HCT116 (cell line): ENCODE measurements around the gene ATXN1. TPM values are rescaled to one million over a fixed set of nuclear protein-coding genes. Genes with fewer than 3 reads are reported as not detected.

Source experiments
- ATAC-seq: fragments of 200-7000 bp; cut with Tn5 transposase; 2 replicates; pipeline ENCODE4 v1.9.1; 2020; ENCODE audit warnings: mild to moderate bottlenecking, moderate library complexity
- BruUV-seq: library from RNA; stranded (reverse); fragments of 400-500 nt; replicated peaks from 2 replicates; lab custom pipeline; 2021; lab: Mats Ljungman, UMichigan
- CTCF ChIA-PET: fragments of 300-600 bp; sonication (Branson Sonifier 250); formaldehyde crosslinking; loops from one replicate; lab custom pipeline; 2021; ENCODE audit warnings: antibody characterized with exemption; lab: Charles Lee
- POLR2A ChIA-PET: fragments of 300-600, 350-600 bp; sonication (Branson Sonifier 250); formaldehyde crosslinking; loops from one replicate; lab custom pipeline; 2021; ENCODE audit warnings: antibody characterized with exemption; lab: Charles Lee
- RAD21 ChIA-PET, 2 experiments: fragments of 300-600 bp; sonication (Branson Sonifier 250); formaldehyde crosslinking; loops; one replicate each; lab custom pipeline; 2023; ENCODE audit warnings: low total read pairs in 2 of 2; ENCODE audit not compliant: uncharacterized antibody in 2 of 2, unreplicated experiment in 2 of 2, low non-redundant PET in 1 of 2; lab: Charles Lee
- DNase-seq: peaks from one replicate; pipeline ENCODE4 v3.0.0-alpha.2; 2010; ENCODE audit warnings: low read depth, low spot score
- H2AFZ ChIP-seq: fragments of 200-600 bp; shearing (Covaris generic), sonication (generic); 2 replicates; pipeline ENCODE4 v1.6.1; 2017; ENCODE audit warnings: low read depth, mixed run types, mixed read lengths, antibody characterized with exemption, low read length; ENCODE audit not compliant: poor library complexity, severe bottlenecking
- H3K27ac ChIP-seq: 2 replicates; pipeline ENCODE4 v1.5.1; 2012; ENCODE audit warnings: low read depth, low read length
- H3K27me3 ChIP-seq: fragments of 200-600 bp; sonication (generic); 2 replicates; pipeline ENCODE4 v1.6.1; 2016; ENCODE audit warnings: mixed run types, low read length, mixed read lengths; ENCODE audit not compliant: insufficient read depth
- H3K36me3 ChIP-seq, 2 experiments: fragments of 200-500 bp in 1 of 2; fragments of 200-600 bp in 1 of 2; sonication (Bioruptor generic) in 1 of 2; sonication (generic) in 1 of 2; 2 replicates each; pipeline versions ENCODE4 v1.5.1 to v1.6.1; 2014 to 2016; ENCODE audit warnings: low read length in 2 of 2, inconsistent platforms in 1 of 2, mixed read lengths in 1 of 2, mixed run types in 1 of 2; ENCODE audit not compliant: insufficient read depth in 2 of 2, control insufficient read depth in 1 of 2
- H3K4me1 ChIP-seq, 2 experiments: fragments of 200-600 bp in 1 of 2; sonication (generic) in 1 of 2; 2 replicates each; pipeline versions ENCODE4 v1.5.1 to v1.6.1; 2012 to 2017; ENCODE audit warnings: low read length in 2 of 2, inconsistent platforms in 1 of 2, mild to moderate bottlenecking in 1 of 2, mixed read lengths in 1 of 2, mixed run types in 1 of 2, moderate library complexity in 1 of 2; ENCODE audit not compliant: insufficient read depth in 2 of 2, control insufficient read depth in 1 of 2
- H3K4me2 ChIP-seq: fragments of 200-600 bp; sonication (generic); 2 replicates; pipeline ENCODE4 v1.6.1; 2017; ENCODE audit warnings: mixed run types, low read length, mixed read lengths
- H3K4me3 ChIP-seq, 2 experiments: fragments of 200-600 bp in 1 of 2; sonication (generic) in 1 of 2; replicated peaks in 1 of 2; 2 replicates each; pipeline ENCODE4 v1.5.1; 2011 to 2016; ENCODE audit warnings: low read length in 2 of 2, control low read depth in 1 of 2, low read depth in 1 of 2, mild to moderate bottlenecking in 1 of 2, mixed read lengths in 1 of 2, mixed run types in 1 of 2
- H3K79me2 ChIP-seq: fragments of 200-600 bp; sonication (generic); 2 replicates; pipeline ENCODE4 v1.6.1; 2017; ENCODE audit warnings: mild to moderate bottlenecking, mixed run types, low read length, moderate library complexity, mixed read lengths; ENCODE audit not compliant: insufficient read depth
- H3K9ac ChIP-seq: fragments of 200-600 bp; sonication (generic); 2 replicates; pipeline ENCODE4 v1.6.1; 2016; ENCODE audit warnings: low read length, mixed read lengths
- H3K9me2 ChIP-seq: fragments of 200-600 bp; sonication (generic), shearing (Covaris generic); 2 replicates; pipeline ENCODE4 v1.6.1; 2017; ENCODE audit warnings: mixed run types, mild to moderate bottlenecking, moderate library complexity; ENCODE audit not compliant: insufficient read depth
- H3K9me3 ChIP-seq, 2 experiments: fragments of 200-500 bp in 1 of 2; fragments of 200-600 bp in 1 of 2; sonication (Bioruptor generic) in 1 of 2; sonication (generic) in 1 of 2; 2 replicates each; pipeline ENCODE4 v1.6.1; 2014 to 2017; ENCODE audit warnings: low read length in 2 of 2, mixed read lengths in 2 of 2, inconsistent platforms in 1 of 2, low read depth in 1 of 2, mild to moderate bottlenecking in 1 of 2, mixed run types in 1 of 2, moderate library complexity in 1 of 2; ENCODE audit not compliant: control insufficient read depth in 1 of 2, insufficient read depth in 1 of 2
- H4K20me1 ChIP-seq: fragments of 200-600 bp; sonication (generic), shearing (Covaris generic); 2 replicates; pipeline ENCODE4 v1.6.1; 2017; ENCODE audit warnings: mixed run types, mild to moderate bottlenecking, moderate library complexity; ENCODE audit not compliant: insufficient read depth
- CBX3 ChIP-seq: IDR thresholded peaks from 2 replicates; pipeline ENCODE4 v1.6.1; 2012; ENCODE audit warnings: low read depth
- CEBPB ChIP-seq: IDR thresholded peaks from 2 replicates; pipeline ENCODE4 v1.6.1; 2012; ENCODE audit warnings: low read depth
- EGR1 ChIP-seq: IDR thresholded peaks from 2 replicates; pipeline ENCODE4 v1.6.1; 2012; ENCODE audit warnings: low read depth
- ELF1 ChIP-seq: IDR thresholded peaks from 2 replicates; pipeline ENCODE4 v1.6.1; 2012; ENCODE audit warnings: low read depth, borderline replicate concordance
- EZH2 ChIP-seq: fragments of 200-600 bp; sonication (generic); IDR thresholded peaks from 2 replicates; pipeline ENCODE4 v1.6.1; 2017; ENCODE audit warnings: antibody characterized with exemption, mixed run types
- EZH2phosphoT487 ChIP-seq: fragments of 200-600 bp; IDR thresholded peaks from 2 replicates; pipeline ENCODE4 v1.6.1; 2018; ENCODE audit warnings: antibody characterized with exemption, borderline replicate concordance
- FOSL1 ChIP-seq: IDR thresholded peaks from 2 replicates; pipeline ENCODE4 v1.6.1; 2012; ENCODE audit warnings: low read depth
- JUND ChIP-seq: IDR thresholded peaks from 2 replicates; pipeline ENCODE4 v1.6.1; 2012
- POLR2A ChIP-seq: IDR thresholded peaks from 2 replicates; pipeline ENCODE4 v1.7.0; 2011; ENCODE audit warnings: borderline replicate concordance; ENCODE audit not compliant: insufficient read depth, insufficient read length; ENCODE audit errors: extremely low read depth
- POLR2AphosphoS5 ChIP-seq: IDR thresholded peaks from 2 replicates; pipeline ENCODE4 v1.6.1; 2011; ENCODE audit warnings: mild to moderate bottlenecking, low read depth, low read length, moderate library complexity
- SIN3A ChIP-seq: IDR thresholded peaks from 2 replicates; pipeline ENCODE4 v1.6.1; 2012; ENCODE audit warnings: low read depth
- SRF ChIP-seq: IDR thresholded peaks from 2 replicates; pipeline ENCODE4 v1.6.1; 2012; ENCODE audit warnings: low read depth
- TCF7L2 ChIP-seq: IDR thresholded peaks from 2 replicates; pipeline ENCODE4 v1.7.0; 2011; ENCODE audit warnings: borderline replicate concordance, inconsistent platforms; ENCODE audit not compliant: insufficient read depth, insufficient read length; ENCODE audit errors: extremely low read depth
- YY1 ChIP-seq: IDR thresholded peaks from 2 replicates; pipeline ENCODE4 v1.6.1; 2011; ENCODE audit warnings: low read length, low read depth, moderate library complexity, mild to moderate bottlenecking; ENCODE audit not compliant: insufficient replicate concordance; ENCODE audit errors: extremely low read depth
- ZBTB33 ChIP-seq: IDR thresholded peaks from 2 replicates; pipeline ENCODE4 v1.6.1; 2011; ENCODE audit warnings: mild to moderate bottlenecking, low read length, moderate library complexity; ENCODE audit not compliant: insufficient replicate concordance; ENCODE audit errors: extremely low read depth
- ZFX ChIP-seq: fragments of 450-650 bp; IDR thresholded peaks from 2 replicates; pipeline ENCODE4 v1.6.1; 2017
- ZNF274 ChIP-seq: fragments of 200-500 bp; sonication (Bioruptor generic); IDR thresholded peaks from 2 replicates; pipeline ENCODE4 v1.6.1; 2014; ENCODE audit warnings: mild to moderate bottlenecking, low read depth, low read length, inconsistent platforms
- intact Hi-C: fragments of 100-400 bp; cut with micrococcal nuclease; formaldehyde crosslinking; loops from 2 replicates; pipeline ENCODE4 v1.10.0; 2022
- total RNA-seq: library from RNA; stranded (reverse); gene quantifications from one replicate; pipeline ENCODE4 v1.2.1, GENCODE V29; 2021; ENCODE audit not compliant: unreplicated experiment
- TF ChIP-seq, protein P1 (sequence below): IDR thresholded peaks from 2 replicates; pipeline ENCODE4 v1.6.1; 2012
- TF ChIP-seq, protein P2 (sequence below): IDR thresholded peaks from 2 replicates; pipeline ENCODE4 v1.6.1; 2012
- TF ChIP-seq, protein P3 (sequence below): IDR thresholded peaks from 2 replicates; pipeline ENCODE4 v1.6.1; 2012; ENCODE audit warnings: low read depth

ATXN1 gene
- total RNA-seq, 1 experiment from 2014 or later: 21.0 TPM

DNA sequence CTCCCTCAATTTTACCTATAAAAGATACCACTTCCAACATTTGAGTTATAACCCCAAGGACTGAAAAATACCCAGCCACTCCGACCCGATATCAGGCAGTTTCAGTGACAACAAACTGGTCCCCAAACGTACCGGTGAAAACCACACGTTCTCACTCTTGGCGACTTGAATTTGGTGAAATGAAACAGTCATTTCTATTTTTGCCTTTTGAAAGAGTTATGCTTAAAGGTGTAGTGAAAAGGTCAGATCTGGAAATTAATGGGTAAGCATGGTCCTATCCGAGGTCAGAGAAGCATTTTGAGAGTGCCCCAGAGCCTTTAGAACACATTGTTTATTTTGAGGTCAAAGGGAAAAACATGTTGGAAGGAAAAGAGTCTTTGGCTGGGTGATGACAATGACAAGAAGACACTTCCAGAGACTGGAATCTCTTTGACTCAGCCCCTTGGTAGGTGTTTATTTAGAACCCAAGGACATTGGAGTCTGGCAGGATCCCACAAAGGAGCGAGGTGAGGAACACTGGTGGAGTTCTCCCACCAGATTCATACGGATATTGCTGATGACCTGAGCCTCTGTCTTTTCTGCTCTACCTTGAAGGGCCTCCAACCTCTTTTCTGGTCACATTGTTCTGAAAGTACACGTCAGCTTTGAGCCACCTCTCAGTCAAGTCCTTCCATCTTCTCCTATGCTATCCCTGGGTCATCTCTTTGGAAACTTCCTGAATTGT lies 287.9 kb downstream of the ATXN1 start:
- POLR2A ChIA-PET: no interaction called here
- intact Hi-C loops: no loop called here
- CTCF ChIA-PET: no interaction called here
- Histone ChIP-seq H2AFZ (no peak overlapping the region), H3K27ac (no peak overlapping the region), H3K4me1 (no peaks in the 10 kb centered on the region), H3K9ac (no peak overlapping the region), H3K9me3 (no peaks in the 10 kb centered on the region), H3K27me3 (no peaks in the 10 kb centered on the region), H3K4me3 (no peak overlapping the region), H3K79me2 (no peaks in the 10 kb centered on the region), H3K9me2 (no peaks in the 10 kb centered on the region), H3K36me3 (no peaks in the 10 kb centered on the region), H4K20me1 (no peaks in the 10 kb centered on the region), H3K4me2 (no peak overlapping the region)
- TF ChIP-seq JUND (no peak), EZH2phosphoT487 (no peak), SRF (no peak), SIN3A (no peak), FOSL1 (no peak), CEBPB (no peak), POLR2AphosphoS5 (no peak), ELF1 (no peak), ZBTB33 (no peak), ZNF274 (no peak), TCF7L2 (no peak), ZFX (no peak), POLR2A (no peak), YY1 (no peak), EGR1 (no peak), EZH2 (no peak), CBX3 (no peak)
- TF ChIP-seq, protein P1, sequence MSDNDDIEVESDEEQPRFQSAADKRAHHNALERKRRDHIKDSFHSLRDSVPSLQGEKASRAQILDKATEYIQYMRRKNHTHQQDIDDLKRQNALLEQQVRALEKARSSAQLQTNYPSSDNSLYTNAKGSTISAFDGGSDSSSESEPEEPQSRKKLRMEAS: no peak
- TF ChIP-seq, protein P2, sequence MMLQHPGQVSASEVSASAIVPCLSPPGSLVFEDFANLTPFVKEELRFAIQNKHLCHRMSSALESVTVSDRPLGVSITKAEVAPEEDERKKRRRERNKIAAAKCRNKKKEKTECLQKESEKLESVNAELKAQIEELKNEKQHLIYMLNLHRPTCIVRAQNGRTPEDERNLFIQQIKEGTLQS: no peak
- TF ChIP-seq, protein P3, sequence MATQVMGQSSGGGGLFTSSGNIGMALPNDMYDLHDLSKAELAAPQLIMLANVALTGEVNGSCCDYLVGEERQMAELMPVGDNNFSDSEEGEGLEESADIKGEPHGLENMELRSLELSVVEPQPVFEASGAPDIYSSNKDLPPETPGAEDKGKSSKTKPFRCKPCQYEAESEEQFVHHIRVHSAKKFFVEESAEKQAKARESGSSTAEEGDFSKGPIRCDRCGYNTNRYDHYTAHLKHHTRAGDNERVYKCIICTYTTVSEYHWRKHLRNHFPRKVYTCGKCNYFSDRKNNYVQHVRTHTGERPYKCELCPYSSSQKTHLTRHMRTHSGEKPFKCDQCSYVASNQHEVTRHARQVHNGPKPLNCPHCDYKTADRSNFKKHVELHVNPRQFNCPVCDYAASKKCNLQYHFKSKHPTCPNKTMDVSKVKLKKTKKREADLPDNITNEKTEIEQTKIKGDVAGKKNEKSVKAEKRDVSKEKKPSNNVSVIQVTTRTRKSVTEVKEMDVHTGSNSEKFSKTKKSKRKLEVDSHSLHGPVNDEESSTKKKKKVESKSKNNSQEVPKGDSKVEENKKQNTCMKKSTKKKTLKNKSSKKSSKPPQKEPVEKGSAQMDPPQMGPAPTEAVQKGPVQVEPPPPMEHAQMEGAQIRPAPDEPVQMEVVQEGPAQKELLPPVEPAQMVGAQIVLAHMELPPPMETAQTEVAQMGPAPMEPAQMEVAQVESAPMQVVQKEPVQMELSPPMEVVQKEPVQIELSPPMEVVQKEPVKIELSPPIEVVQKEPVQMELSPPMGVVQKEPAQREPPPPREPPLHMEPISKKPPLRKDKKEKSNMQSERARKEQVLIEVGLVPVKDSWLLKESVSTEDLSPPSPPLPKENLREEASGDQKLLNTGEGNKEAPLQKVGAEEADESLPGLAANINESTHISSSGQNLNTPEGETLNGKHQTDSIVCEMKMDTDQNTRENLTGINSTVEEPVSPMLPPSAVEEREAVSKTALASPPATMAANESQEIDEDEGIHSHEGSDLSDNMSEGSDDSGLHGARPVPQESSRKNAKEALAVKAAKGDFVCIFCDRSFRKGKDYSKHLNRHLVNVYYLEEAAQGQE: no peak
- no TSS peak for BruUV-seq
- RAD21 ChIA-PET: no interaction called here
- DNase-seq (no peak), ATAC-seq (no peak)
